Right lung (tissue), 5 donors: Measurements from ENCODE around the gene AFAP1. TPM values are rescaled to one million over a fixed set of nuclear protein-coding genes. Genes with fewer than 3 reads are reported as not detected.

Source experiments
- DNase-seq, 2 donors: peaks; one replicate each; pipeline ENCODE4 v3.0.0-alpha.2; 2013
- polyA plus RNA-seq, 5 donors: library from polyadenylated mRNA; unstranded; fragments of 120-200 nt; gene quantifications; one replicate each; pipeline versions ENCODE4 v1.2.1 to v1.2.3, GENCODE V29; 2013; ENCODE audit warnings: inconsistent platforms in 1 of 5, low replicate concordance in 1 of 5; ENCODE audit not compliant: insufficient read length in 5 of 5, insufficient read depth in 1 of 5

The AFAP1 gene
- polyA plus RNA-seq, 5 donors: 20.4 to 28.0 (median 24.3) TPM

GRCh38 chr4:7773401-7774180 lies 166.1 kb downstream of the AFAP1 start:
- no peak for DNase-seq

DNA sequence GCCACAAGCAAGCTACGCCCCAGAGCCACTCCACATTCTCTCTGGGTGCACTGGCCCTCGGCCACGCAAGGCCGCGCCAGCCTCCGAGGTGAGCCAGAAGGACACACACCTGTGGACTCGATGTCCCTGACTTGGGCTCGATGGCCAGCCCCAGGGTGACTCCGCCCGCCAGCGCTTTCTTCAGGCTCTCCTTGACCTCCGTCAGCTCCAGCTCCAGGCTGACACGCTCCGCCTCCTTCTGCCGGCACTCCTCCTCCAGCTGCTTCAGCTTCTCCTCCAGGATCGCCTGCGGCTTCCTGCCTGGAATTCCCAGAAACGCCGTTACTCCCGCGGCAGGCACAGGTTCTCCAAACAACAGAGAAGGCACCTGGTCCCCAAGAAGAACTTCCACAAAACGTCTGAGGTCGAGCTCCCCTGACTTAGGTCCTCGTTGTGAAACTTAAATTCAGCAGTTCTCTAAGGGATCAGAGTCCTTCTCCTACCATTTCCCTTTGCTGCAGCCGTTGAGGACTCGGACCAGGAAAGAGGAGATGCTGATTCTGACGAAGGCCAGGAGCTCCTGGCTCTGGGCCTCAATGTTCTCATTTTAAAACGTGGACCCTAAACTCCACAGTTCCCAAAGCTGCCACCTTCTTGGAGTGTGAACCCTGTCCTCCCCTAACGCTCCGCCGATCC lies 166.8 kb downstream of the AFAP1 start:
- no peak for DNase-seq

DNA sequence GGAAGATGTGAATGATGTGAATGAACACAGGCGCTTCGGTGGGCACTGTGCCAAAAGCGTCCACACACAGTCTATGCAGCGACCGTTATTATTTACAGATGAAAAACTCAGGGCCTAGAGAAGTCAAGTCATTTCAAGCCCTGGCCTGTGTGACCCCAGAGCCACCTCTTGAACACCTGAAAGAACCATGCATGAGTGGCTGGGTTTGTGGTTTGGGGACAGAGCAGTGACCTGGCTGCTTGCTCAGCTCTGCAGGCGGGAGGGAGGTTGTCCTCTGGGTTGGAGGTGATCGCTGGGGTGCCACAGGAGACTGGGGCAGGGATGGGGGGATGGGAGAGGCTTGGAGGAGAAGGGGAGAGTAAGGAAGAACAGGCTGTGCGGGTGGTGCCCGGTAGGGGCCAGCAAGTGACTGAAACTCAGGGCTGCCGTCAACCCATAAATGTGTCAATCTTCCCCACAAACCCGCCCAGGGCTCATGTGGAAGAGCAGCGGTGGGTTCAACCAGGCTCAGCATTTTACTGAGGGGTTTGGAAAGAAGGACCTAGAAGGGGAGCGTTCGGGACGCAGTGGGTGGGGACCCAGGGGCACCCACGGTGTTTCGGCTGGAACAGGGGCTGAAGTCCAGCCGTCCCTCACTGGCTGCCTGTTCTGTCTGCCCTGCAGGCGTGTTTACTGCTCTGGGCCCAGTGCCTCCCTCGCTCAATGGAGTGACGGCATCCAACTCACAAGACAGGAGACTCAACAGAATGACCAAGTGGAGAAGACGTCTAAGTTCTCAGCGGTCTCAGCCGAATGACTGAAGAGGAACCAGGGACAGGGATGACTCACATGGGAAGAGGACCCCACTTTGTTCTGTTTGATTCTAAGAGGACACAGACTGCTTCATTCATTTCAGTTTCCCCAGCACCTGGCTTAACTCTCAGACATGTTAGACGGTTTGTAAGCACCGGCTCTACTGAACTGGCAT lies 167.8 kb downstream of the AFAP1 start:
- no peak for DNase-seq

DNA sequence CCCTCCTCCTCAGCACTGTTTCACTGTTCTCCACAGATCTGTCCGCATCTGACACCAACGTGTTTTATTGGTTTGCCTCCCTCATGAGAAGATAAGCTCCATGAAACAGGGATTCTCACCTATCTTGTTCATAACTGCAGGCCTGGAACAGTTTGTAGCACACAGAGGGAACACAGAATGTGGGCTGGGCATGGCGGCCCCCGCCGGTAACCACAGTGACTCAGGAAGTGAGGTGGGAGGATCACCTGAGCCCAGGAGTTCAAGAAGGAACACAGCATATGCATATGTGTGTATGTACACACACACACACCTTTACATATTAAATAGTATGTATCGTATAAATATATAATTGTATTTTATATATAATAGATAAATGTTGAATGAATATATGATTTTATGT lies 168.6 kb downstream of the AFAP1 start:
- no peak for DNase-seq

DNA sequence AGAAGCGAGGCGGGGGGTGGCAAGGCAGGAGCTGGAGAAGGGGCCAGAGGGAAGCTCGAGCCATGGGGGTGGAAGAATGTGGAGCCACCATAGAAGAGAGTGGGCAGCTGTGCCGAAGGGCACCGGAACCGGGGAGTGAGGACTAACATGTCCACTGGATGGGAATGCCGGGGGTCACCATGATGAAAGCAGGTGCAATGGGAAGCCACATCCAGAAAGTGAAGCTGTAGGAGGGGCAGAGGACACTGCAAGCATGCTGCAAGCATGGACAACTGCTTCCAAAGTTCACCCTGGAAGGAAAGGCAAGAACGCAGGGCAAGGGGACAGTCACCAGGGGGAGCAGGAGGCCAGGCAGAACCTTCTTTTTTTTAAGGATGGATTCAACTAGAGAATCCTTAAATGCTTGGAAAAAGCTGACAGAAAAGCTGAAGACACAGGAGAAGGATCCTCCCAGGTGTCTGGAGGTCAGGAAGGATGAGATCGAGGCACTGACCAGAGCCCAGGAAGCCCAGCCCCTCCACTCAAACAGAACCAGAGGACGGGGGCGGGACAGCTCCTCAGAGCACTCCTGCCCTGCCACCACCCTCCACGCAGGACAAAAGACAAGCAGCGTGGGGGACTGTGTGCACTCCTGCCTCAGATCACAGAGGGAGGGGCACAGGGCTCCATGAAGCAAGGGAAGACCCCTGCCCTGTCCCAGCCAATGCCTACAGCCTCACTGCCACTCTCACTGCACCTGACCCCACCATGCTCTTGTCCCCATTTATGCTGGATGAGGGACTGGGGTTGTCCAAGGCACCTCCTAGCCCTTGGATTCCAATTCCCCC lies 169.2 kb downstream of the AFAP1 start:
- no peak for DNase-seq

DNA sequence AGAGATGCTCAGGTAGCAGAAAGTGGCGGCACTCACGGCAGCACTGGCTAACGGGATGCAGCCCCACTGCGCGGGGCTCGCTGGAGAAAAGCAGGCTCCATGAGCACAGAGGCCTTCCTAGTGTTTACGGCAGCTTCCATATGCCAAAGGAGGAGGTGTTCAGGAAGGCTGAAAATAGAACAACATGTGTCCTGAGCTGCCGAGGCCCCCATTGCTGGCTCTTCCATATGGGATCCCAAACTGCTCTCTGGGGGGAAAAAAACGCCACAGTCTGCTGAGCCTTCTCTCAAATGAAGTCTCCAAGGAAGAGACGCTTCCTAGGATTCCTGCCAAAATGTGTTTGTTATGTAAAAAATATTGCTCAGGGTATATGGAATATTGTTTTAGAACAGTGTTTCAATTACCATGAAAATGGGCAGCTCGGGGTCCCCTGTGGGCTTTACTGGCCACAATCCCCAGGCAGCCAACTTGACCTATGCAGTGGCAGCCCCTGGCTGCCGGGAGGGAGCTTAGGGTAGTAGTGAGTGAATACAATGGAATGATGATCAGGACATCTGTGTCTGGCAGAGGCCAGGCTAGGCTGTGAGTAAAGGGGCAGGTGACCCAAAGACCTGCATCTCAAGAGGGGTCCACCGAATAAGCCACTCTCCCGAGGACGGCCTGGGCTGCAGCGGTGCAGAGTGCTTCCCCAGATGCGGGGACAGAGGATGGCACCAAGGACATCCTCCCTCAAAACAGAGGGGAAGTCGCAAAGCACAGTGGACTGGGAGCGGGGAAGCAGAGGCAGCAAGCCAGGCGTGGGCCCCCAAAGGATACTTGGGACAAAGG lies 170.1 kb downstream of the AFAP1 start:
- no peak for DNase-seq

GRCh38 chr4:7768736-7769135 lies 170.9 kb downstream of the AFAP1 start:
- DNase-seq: no peak

GRCh38 chr4:7767966-7768365 lies 171.7 kb downstream of the AFAP1 start:
- DNase-seq: no peak

- DNase-seq: no peak
Measured at GRCh38 chr4:7767526-7767925, 172.1 kb downstream of the AFAP1 start.

DNA sequence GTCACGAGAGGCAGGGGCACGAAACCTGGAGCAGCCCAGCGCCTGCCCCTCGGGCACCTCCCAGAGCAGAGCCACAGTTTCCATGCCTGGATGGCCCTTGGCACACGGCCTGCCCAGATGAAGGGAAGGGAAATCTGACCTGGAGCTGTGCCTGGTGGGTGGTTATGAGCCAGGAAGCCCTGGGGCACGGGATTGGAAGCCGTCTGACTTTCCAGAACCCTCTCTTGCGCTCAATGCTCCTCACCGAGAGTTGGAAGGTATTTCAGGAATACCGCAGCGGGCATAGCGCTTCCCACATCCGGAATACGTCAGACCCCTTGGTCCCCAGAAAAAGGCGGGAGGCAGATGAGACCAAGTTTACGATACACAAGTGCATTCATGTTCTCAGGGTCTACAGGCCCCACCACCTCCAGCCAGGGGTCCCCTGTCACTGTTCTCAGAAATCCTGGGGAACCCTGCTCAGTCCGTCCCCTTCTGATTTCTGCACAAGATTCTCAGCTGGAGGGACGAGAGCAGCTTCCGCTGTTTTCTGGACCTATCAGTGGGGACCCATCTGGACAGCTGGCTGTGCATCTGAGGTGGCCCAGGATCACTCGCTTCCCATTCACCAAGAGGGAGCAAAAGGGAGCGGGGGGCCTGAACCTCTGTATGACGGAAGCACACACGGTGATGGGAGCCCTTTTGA lies 172.9 kb downstream of the AFAP1 start:
- DNase-seq: no peak

GRCh38 chr4:7766086-7766485 lies 173.6 kb downstream of the AFAP1 start:
- no peak for DNase-seq

DNA sequence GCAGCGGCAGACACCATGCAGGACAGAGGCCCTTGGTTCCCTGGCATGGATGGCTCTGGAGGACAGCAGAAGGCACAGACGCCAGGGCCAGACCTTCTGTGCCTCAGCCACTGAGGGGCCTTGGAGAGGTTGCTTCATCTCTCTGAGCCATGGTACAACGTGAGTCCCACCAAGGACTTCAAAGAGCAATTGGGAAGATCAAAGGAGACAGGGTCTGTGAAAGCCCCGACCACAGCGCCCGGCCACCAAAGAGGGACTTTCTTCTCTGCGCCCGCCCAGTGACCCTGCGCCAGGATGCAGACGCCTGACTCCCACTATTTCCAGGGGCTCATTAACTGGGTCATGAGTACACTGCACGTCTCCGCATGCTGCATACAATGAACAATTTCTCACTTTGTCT lies 174.0 kb downstream of the AFAP1 start:
- no peak for DNase-seq

GRCh38 chr4:7764466-7764865 lies 175.2 kb downstream of the AFAP1 start:
- DNase-seq: no peak

DNA sequence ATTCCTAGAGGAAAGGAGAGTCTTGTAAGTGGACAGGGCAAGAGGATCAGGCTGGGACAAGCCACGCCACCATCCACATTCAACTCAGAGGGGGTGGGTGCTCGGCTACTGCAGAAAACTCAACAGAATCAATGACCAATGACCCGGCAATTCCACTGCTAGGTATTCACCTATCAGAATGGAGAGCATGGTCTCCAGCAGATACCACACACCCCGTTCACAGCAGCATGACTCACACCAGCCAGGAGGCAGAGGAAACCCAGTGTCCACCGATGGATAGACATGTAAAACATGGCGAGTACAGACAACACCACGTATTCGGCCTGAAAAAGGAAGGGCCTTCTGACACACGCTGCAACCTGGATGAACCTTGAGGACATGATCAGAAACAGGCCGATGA lies 175.9 kb downstream of the AFAP1 start:
- no peak for DNase-seq

DNA sequence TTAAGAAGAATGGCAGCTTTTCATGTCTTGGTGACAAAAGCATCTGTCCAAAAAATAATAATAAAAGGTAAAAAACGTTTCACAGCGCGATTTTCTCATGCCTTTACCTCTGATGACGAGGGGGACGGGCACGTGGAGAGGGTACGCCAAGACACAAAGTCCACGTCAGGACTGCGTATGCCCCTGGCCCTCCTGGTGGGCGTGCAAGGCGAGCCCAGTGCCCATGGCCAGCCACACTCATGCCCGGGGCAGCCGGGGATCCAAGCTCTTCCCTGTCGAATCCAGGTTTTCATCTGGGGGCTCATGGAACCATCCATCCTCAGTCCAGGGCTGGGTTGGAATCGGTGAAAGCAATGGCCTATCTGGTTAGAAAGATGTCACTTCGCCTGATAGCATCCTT lies 176.6 kb downstream of the AFAP1 start:
- DNase-seq: no peak

GRCh38 chr4:7762376-7763030 lies 177.2 kb downstream of the AFAP1 start:
- DNase-seq: no peak

DNA sequence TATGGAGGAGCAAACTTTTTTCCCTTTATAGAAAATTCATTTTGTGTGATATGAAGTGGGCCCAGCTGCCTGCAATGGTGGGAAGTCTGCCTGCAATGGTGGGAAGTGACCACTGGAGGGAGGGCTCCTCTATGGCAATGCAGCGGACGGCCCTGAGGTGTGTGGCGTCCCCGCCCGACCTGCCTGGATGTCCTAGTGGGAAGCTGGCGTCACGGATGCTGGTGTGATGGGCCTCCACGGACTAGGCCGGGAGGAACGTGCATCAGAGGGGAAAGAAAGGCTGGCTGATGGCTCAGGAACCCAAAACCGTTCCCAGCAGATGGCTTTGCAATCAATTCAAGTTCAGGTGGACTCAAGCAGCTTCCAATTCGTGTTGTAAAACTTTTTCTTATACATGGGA lies 177.9 kb downstream of the AFAP1 start:
- DNase-seq: peak in 1 of 2 donors; percentile 45

DNA sequence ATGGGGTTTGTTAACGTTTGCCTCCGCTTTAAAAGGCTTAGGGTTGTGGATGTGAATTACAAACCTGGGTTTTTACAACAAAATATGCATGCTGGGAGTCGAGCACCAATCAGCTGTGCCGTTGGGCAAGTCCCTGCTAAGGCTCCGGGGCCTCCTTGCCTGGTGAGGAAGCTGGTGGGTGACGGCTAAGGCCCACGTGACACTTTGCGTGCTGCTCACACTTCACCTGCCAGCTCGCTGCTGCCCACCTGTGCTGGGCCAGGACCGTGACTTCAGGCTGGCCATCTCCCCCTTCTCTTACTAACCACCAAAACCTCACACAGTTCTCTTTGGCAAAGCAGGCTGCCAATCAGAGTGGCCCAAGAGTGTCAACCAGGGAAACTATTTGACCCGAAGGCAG lies 178.3 kb downstream of the AFAP1 start:
- DNase-seq: no peak

GRCh38 chr4:7760706-7761105 lies 179.0 kb downstream of the AFAP1 start:
- DNase-seq: no peak
